GM21619 (cell line): ENCODE measurements around the gene LLPH.
"Not testable (repeated sequence)": the region's sequence is repeated elsewhere in the genome, so short reads cannot be mapped to it uniquely, and the experiment has no call there.

Experiments used
- ATAC-seq: cut with Tn5 transposase; IDR thresholded peaks from one replicate; pipeline ENCODE4 v1.9.1; 2021; ENCODE audit not compliant: unreplicated experiment

Gene LLPH

GRCh38 chr12:66130267-66131066 lies at the start of gene LLPH:
TSS of gene LLPH (minus strand) at chr12:66130750. CDS start at chr12:66129106, 1,644 bp downstream.
- ATAC-seq = peak; percentile 97

DNA sequence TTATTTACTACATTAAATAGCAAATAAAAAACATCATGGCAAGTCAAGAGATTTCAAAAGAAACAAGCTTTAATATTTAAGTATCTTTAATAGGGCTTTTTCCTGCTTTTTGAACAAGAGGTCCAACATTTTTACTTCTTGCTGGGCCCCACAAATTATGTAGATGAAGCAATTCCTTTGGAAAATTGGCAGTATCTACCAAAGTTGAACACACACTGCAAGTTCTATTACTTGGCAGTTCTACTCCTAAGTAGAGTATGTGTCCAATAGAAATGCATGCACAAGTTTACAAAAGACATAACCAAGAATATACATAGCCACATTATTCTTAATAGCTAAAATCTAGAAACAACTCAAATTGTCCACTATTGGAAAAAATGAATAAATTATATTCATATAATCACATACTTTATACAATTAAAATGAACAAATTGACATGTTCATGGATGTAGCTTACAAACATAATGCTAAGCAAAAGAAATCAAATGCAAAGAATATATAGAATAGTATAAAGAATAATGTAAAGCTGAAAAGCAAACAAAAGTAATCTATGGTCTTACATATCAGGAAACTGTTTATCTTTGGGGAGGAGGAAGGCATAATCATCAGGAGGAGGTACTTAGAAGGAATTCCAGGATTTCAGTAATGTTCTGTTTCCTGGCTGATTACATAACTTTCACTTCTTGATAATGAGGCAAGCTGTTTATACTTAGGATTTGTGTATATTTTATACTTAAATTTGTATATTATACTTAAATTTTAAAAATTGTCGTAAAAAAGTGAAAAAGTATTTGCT lies 45.8 kb upstream of the LLPH start:
- ATAC-seq = no peak

DNA sequence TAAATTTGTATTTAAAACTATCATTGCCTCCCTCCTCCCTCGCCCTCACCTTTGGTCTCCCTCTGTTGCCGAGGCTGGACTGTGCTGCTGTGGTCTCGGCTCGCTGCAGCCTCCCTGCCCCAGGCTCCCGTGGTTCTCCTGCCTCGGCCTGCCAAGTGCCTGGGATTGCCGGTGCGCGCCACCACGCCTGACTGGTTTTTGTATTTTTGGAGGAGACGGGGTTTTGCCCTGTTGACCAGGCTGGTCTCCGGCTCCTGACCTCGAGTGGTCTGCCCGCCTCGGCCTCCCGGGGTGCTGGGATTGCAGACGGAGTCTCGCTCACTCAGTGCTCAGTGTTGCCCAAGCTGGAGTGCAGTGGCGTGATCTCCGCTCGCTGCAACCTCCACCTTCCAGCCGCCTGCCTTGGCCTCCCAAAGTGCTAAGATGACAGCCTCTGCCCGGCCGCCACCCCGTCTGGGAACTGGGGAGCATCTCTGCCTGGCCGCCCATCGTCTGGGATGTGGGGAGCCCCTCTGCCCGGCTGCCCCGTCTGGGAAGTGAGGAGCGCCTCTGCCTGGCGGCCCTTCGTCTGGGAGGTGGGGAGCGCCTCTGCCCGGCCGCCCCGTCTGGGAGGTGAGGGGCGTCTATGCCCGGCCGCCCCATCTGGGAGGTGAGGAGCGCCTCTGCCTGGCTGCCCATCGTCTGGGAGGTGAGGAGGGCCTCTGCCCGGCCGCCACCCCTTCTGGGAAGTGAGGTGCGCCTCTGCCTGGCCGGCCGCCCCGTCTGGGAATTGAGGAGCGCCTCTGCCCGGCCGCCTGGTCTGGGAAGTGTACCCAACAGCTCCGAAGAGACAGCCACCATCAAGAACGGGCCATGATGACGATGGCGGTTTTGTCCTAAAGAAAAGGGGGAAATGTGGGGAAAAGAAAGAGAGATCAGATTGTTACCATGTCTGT lies 44.1 kb upstream of the LLPH start:
- not testable (repeated sequence) for ATAC-seq

DNA sequence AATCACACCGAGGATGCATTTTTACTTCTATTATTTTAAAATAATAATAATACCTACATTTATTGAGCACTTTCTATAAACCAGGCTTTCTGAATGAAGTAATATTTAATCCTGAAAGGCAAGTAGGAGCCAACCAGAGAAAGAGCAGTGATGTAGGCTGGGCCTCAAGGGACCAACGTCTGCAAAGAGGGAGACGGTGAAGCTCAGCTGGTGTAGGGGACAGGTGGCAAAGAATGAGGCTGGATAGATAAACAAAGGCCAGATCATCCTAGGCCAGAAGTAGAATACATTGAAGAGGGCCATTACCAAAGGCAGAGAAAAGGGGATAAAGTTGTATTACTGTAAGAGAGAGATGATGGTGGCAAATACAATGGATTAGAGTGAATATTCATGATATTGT lies 40.1 kb upstream of the LLPH start:
- no peak for ATAC-seq

DNA sequence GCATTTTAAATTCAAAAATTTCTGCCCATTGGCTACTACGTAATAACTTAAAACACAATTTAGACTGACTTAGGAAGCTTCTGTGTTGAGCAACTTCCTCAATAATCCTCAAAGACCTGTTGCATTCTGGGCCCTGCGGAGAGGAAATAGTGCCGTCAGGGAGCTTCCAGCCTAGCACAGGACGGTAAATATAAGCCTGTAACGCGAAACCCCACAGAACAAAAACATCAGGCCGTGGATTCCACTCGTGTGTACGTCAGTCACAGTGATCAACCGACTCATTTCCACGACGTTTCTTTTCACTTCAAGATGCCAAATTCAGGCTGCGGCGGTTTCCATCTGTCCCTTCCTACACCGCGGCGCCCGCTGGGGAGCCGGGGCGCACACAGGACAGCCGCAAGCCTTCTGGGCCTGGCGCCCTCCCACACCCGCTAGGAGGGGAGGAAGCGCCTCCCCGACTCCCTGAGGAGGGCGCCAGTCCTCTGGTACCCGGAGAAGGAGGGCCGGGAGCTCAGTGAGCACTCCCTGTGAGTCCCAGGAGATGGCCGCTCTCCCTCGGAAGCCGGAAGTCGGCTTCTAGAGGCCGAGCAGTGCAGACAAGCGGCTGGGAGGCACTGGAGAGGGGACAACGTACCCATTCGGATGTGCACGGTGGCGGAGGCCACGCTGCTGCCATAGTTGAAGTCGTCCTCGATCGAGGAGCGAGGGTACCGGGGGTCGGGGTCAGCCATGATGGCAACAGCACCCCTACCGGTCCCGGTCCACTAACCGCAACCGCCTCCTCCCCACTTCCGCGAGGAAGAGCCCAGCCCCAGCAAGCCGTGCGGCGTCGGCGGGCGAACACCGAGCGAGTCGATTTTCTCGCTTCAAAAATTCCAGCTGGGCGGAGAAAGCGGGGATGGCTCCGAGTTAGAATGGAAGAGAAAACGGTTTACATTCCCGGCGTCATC lies 38.9 kb upstream of the LLPH start, which contains the start of gene TMBIM4:
Gene TMBIM4 (minus strand): TSS at position 776 of the 950 bp plus-strand sequence. CDS start 45 bp downstream, at position 731.
- ATAC-seq = peak; percentile 82

DNA sequence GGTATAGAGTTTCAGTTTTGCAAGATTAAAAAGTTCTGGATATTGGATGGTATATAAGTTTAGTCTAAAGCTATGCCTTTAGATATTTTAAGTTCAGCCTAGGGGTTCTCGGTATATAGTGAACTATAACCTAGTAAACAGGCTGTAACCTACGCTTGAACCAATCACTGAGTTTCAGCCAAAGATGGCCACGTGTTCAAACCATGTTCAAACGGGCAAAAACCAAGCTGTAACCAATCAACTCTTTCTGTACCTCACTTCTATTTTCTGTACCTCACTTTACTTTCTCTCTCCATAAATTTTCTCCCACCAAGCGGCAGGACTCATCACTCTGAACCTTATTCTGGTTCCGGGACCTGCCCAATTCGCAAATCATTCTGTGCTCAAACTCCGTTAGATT lies 37.9 kb upstream of the LLPH start:
- ATAC-seq = no peak

DNA sequence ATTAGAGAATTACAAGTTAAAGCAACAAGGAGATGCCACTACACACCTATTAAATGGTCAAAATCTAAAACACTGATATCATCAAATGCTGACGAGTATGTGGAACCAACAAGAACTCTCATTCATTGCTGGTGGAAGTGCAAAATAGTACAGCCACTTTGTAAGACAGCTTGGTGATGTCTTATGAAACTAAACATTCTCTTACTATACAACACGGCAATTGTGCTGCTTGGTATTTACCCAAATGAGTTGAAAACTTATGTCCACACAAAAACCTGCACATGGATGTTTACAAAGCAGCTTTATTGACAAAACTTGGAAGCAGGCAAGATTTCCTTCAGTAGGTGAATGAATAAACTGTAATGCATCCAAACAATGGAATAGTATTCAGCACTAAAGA lies 36.0 kb upstream of the LLPH start:
- no peak for ATAC-seq

- ATAC-seq = no peak
Measured at GRCh38 chr12:66165141-66165540, 34.6 kb upstream of the LLPH start.

GRCh38 chr12:66164349-66164821 lies 33.8 kb upstream of the LLPH start:
- ATAC-seq = no peak

DNA sequence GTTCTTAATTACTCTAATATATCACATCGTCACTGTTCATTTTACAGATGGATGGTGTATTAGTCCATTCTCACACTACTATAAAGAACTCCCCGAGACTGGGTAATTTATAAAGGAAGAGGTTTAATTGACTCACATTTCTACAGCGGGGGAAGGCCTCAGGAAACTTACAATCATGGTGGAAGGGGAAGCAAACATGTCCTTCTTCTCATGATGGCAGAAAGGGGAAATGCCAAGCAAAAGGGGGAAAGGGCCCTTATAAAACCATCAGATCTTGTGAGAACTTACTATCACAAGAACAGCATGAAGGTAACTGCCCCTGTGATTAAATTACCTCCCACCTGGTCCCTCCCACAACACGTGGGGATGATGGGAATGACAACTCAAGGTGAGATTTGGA lies 32.7 kb upstream of the LLPH start:
- no peak for ATAC-seq

DNA sequence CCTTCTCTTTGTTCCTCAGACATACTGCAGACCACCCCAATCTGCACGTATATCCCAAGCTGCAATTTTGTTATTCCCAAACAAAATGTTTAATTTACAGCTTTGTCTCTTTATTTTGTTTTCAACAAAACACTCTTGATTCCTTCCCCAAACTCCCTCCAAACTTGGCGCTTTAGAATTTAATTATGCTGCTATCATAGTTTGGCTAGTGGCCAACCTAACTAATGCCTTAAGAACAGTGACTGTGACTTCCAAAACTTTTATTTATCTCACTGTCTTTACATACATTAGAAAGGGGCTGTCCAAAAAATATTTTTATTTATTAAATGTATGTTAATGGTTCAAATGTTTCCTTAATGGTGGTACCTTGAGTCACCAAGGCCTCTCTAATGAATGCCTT lies 32.2 kb upstream of the LLPH start:
- ATAC-seq = no peak

DNA sequence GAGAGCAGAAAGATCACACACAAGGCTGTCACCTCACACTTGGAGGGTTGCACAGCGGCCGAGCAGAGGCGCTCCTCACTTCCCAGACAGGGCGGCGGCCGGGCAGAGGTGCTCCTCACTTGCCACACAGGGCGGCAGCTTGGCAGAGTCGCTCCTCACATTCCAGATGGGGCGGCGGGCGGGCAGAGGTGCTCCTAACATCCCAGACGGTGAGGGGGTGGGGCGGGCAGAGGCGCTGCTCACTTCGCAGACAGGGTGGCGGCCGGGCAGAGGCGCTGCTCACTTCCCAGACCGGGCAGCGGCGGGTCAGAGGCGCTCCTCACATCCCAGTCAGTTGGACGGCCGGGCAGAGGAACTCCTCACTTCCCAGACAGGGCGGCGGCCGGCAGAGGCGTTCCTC lies 30.2 kb upstream of the LLPH start:
- no peak for ATAC-seq

- no peak for ATAC-seq
Measured at GRCh38 chr12:66159123-66159522, 28.6 kb upstream of the LLPH start.

DNA sequence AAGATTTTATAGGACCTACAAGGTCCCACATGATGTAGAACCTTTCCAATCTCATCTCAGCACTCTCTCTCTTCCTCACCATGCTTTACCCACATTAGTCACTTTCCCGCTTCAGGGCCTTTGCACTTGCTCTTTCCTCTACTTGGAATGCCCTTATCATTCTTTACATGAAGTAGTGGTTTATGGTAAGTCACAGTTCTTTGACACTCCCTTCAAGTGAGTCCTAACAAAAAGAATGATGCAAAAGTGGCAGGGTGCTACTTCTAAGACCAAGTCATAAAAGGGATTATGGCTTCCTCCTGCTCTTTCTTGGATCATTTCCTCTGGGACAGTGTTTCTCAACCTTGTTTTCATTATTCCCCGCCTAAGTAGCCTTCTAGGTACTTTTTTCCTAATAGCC lies 26.1 kb upstream of the LLPH start:
- no peak for ATAC-seq

GRCh38 chr12:66154776-66155175 lies 24.2 kb upstream of the LLPH start:
- no peak for ATAC-seq

DNA sequence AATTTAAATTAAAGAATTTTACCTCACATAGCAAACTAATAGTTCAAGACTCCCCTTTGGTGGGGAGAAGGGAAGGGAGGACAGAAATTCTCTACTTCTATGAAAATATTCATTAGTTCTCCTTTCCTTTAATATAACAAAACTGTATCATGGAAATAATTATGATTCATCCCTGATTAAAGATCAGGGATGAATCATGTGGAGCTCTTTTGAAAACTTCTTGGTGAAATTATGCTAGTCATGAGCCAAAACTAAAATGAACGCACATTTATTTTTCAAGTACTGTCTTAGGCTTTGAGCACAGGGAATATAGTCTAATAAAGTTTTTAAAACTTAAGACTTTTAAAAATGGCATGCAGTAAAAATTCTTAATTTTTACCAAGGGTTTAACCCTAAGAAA lies 22.2 kb upstream of the LLPH start:
- ATAC-seq = no peak

DNA sequence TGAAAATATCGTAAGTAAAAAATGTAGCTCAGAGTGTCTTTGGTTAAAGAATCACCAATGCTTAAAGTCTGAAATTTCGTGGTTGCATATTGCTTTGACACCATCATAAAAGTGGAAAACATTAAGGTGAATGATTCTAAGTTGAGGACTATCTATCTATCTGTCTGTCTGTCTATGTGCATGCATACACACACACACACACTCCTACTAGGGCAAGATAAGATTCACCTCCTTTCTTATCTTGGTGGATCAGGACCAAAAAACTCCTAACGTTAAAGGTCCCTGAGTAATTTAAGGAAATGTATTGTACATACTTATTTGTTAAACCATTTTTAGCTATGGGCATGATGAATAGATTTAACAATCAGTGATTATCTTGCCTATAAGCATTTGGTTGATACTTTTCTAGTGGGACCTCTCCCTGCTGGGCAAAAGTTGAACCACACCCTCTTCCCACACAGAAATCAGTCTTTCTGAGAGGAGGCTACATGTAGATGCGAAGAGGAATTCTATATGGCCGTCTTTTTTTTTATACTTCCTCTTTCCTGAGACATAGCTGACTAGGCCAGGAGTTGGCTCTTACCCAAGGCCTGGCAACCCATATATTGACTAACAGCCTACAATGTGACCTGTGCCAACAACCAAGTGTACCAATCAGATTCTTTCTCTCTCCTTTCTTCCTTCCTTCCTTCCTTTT lies 19.3 kb upstream of the LLPH start:
- no peak for ATAC-seq

- no peak for ATAC-seq
Measured at GRCh38 chr12:66144791-66145754, 14.5 kb upstream of the LLPH start.
